OCI-LY7 (cell line): ENCODE results near the gene LPP. TPM values are rescaled to one million over a fixed set of nuclear protein-coding genes. Genes with fewer than 3 reads are reported as not detected.

Source experiments
- BruUV-seq: library from RNA; stranded (reverse); fragments of 400-500 nt; replicated peaks from 2 replicates; lab custom pipeline; 2021; lab: Mats Ljungman, UMichigan
- CTCF ChIA-PET: fragments of 300-600 bp; sonication (Branson Sonifier 250); formaldehyde crosslinking; loops from one replicate; lab custom pipeline; 2022; ENCODE audit warnings: antibody characterized with exemption; ENCODE audit not compliant: unreplicated experiment; lab: Charles Lee
- POLR2A ChIA-PET: fragments of 300-600 bp; sonication (Branson Sonifier 250); formaldehyde crosslinking; loops from one replicate; lab custom pipeline; 2022; ENCODE audit warnings: antibody characterized with exemption; lab: Charles Lee
- DNase-seq: peaks from one replicate; pipeline ENCODE4 v3.0.0-alpha.2; 2015; ENCODE audit warnings: low spot score
- H2AFZ ChIP-seq: fragments of 200-600 bp; sonication (generic), shearing (Covaris generic); 2 replicates; pipeline ENCODE4 v1.6.1; 2014; ENCODE audit warnings: mild to moderate bottlenecking, antibody characterized with exemption, low read length, moderate library complexity
- H3K27ac ChIP-seq: fragments of 200-600 bp; sonication (generic); 2 replicates; pipeline ENCODE4 v1.5.1; 2014; ENCODE audit warnings: mixed run types, low read depth, mild to moderate bottlenecking, moderate library complexity, low read length, inconsistent platforms; ENCODE audit not compliant: poor library complexity, severe bottlenecking
- H3K36me3 ChIP-seq: fragments of 200-600 bp; sonication (generic); 2 replicates; pipeline ENCODE4 v1.6.1; 2014; ENCODE audit warnings: mild to moderate bottlenecking, antibody characterized with exemption, low read length, moderate library complexity, mixed read lengths; ENCODE audit not compliant: insufficient read depth
- H3K4me1 ChIP-seq: fragments of 200-600 bp; sonication (generic); 2 replicates; pipeline ENCODE4 v1.5.1; 2014; ENCODE audit warnings: mild to moderate bottlenecking, low read length; ENCODE audit not compliant: insufficient read depth, poor library complexity, severe bottlenecking
- H3K4me2 ChIP-seq: fragments of 200-600 bp; sonication (generic); 2 replicates; pipeline ENCODE4 v1.6.1; 2014; ENCODE audit warnings: mild to moderate bottlenecking, low read length
- H3K4me3 ChIP-seq: fragments of 200-600 bp; sonication (generic); 2 replicates; pipeline ENCODE4 v1.5.1; 2014; ENCODE audit warnings: mild to moderate bottlenecking, low read depth, low read length; ENCODE audit not compliant: poor library complexity, severe bottlenecking
- H3K79me2 ChIP-seq: fragments of 200-600 bp; sonication (generic); 2 replicates; pipeline ENCODE4 v1.6.1; 2016; ENCODE audit warnings: low read depth, mild to moderate bottlenecking, low read length, moderate library complexity, mixed read lengths; ENCODE audit not compliant: insufficient read depth
- H3K9me2 ChIP-seq: fragments of 200-600 bp; sonication (generic); 2 replicates; pipeline ENCODE4 v1.6.1; 2016; ENCODE audit warnings: mild to moderate bottlenecking, low read length, mixed read lengths; ENCODE audit not compliant: insufficient read depth
- H3K9me3 ChIP-seq: fragments of 200-600 bp; sonication (generic); 2 replicates; pipeline ENCODE4 v1.6.1; 2014; ENCODE audit warnings: mild to moderate bottlenecking, mixed run types, low read length, mixed read lengths
- H4K20me1 ChIP-seq: fragments of 200-600 bp; sonication (generic); 2 replicates; pipeline ENCODE4 v1.6.1; 2014; ENCODE audit warnings: mild to moderate bottlenecking, antibody characterized with exemption, low read length, moderate library complexity, mixed read lengths; ENCODE audit not compliant: insufficient read depth
- CTCF ChIP-seq: fragments of 200-600 bp; sonication (generic); conservative IDR thresholded peaks from 2 replicates; pipeline ENCODE4 v1.5.1; 2014; ENCODE audit warnings: mild to moderate bottlenecking, antibody characterized with exemption, low read length, moderate library complexity, mixed read lengths
- EZH2phosphoT487 ChIP-seq: fragments of 200-600 bp; sonication (generic); IDR thresholded peaks from 2 replicates; pipeline ENCODE4 v1.6.1; 2018; ENCODE audit warnings: low read depth, borderline replicate concordance, mild to moderate bottlenecking, mixed run types, antibody characterized with exemption, low read length, moderate library complexity, mixed read lengths
- intact Hi-C: fragments of 100-400 bp; cut with micrococcal nuclease; formaldehyde crosslinking; loops from one replicate; pipeline ENCODE4 v1.10.0; 2022; ENCODE audit not compliant: unreplicated experiment
- total RNA-seq, 2 experiments: library from RNA; depleted of rRNA in 1 of 2; stranded (reverse); fragments of >200 nt in 1 of 2; shearing (Covaris generic) in 1 of 2; gene quantifications; 2 replicates each; pipeline ENCODE4 v1.2.3, GENCODE V29; 2014 to 2022

Gene LPP
- total RNA-seq, 2 experiments from 2014 or later = 10.9 to 119 TPM

DNA sequence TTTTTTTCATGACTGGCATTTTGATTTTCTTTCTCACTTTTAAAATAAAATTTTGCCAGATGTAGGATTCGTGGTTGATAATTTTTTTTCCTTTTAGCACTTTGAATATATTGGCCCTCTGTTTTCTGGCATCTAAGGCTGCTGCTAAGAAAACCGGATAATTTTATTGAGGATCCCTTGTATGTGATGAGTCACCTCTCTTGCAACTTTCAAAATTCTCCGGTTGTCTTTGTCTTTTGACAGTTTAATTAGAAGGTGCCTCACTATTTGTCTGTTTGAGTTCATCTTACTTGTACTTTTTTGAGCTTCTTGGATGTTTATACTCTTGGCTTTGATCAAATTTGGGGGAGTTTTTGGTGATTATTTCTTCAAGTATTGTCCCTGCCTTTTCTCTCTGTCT, 349.7 kb downstream of the LPP start:
- Histone ChIP-seq H3K4me3 (no peak overlapping the region), H3K9me2 (no peaks in the 10 kb centered on the region), H3K4me1 (peaks cover 8% of the 10 kb centered on the region), H3K79me2 (no peaks in the 10 kb centered on the region), H3K9me3 (peaks cover 29% of the 10 kb centered on the region), H4K20me1 (no peaks in the 10 kb centered on the region), H3K36me3 (peaks cover 8% of the 10 kb centered on the region; the same call in 1 of the 2 replicates), H3K27ac (no peak overlapping the region), H2AFZ (no peak overlapping the region), H3K4me2 (no peak overlapping the region)
- no TSS peak for BruUV-seq
- ChIA-PET POLR2A (interaction anchor here (0.8 kb wide), 1 partner anchor 26 kb away, joined by 3 read pairs; no protein-coding TSS in a partner anchor), CTCF (no interaction called here)
- intact Hi-C loops = no loop called here
- no peak for DNase-seq
- TF ChIP-seq CTCF = no peak
- TF ChIP-seq EZH2phosphoT487 = no peak

DNA sequence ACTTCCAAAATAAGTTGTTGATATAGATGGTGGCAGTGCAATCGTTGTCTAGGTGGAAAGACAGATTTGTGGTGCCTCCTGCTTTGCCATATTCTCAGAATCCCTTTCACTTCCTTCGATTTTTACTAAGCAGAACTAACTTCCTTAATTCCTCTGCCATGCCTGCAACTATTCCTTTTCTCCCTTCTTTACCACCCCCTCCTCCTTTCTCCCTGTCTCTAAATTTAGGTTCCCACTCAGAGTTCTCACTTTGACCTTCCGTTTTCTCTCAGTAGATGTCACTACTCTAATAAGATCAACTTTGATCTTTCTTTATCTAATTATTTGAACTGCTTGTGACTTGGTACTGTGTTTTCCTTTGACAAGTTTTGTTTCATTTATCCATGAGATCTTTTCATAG, 351.2 kb downstream of the LPP start:
- H2AFZ ChIP-seq = no peak overlapping the region
- H3K4me2 ChIP-seq = no peak overlapping the region
- peaks cover 8% of the 10 kb centered on the region for H3K4me1 ChIP-seq
- ChIA-PET CTCF (no interaction called here), POLR2A (no interaction called here)
- no peaks in the 10 kb centered on the region for H3K9me2 ChIP-seq
- H3K4me3 ChIP-seq = no peak overlapping the region
- no peak overlapping the region for H3K27ac ChIP-seq
- peaks cover 8% of the 10 kb centered on the region; the same call in 1 of the 2 replicates for H3K36me3 ChIP-seq
- no peaks in the 10 kb centered on the region for H3K79me2 ChIP-seq
- H4K20me1 ChIP-seq = no peaks in the 10 kb centered on the region
- no peak for TF ChIP-seq CTCF
- TF ChIP-seq EZH2phosphoT487 = no peak
- no peak for DNase-seq
- intact Hi-C loops = no loop called here
- H3K9me3 ChIP-seq = peaks cover 29% of the 10 kb centered on the region
- BruUV-seq = no TSS peak

DNA sequence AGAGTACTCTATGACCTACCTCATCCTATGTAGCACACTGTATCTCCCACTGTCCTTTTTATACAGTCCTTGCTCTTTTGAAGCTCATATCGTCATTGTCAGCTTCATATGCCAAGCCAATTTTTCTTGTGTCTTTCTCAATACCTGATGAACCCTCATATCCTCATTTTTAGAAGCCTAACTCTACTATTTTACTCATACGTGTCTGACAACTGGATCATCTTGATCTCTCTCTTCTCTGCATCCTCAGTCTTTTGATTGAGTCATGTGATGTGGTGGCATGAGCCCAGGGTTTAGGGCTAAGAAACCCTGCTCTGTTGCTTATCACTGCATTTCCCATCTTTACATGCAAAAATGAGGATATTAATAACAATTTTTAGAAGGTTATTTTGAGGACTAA, 352.0 kb downstream of the LPP start:
- no peaks in the 10 kb centered on the region for H3K79me2 ChIP-seq
- peaks cover 29% of the 10 kb centered on the region for H3K9me3 ChIP-seq
- no peak overlapping the region for H3K27ac ChIP-seq
- no peaks in the 10 kb centered on the region for H4K20me1 ChIP-seq
- peaks cover 8% of the 10 kb centered on the region for H3K4me1 ChIP-seq
- no peak for TF ChIP-seq CTCF
- TF ChIP-seq EZH2phosphoT487 = no peak
- H3K9me2 ChIP-seq = no peaks in the 10 kb centered on the region
- H3K36me3 ChIP-seq = peaks cover 8% of the 10 kb centered on the region; the same call in 1 of the 2 replicates
- no peak overlapping the region for H3K4me2 ChIP-seq
- intact Hi-C loops = no loop called here
- ChIA-PET POLR2A (no interaction called here), CTCF (no interaction called here)
- no peak overlapping the region for H3K4me3 ChIP-seq
- H2AFZ ChIP-seq = no peak overlapping the region
- DNase-seq = no peak
- BruUV-seq = no TSS peak
